H1 (cell line): ENCODE measurements around the gene ILK. TPM values are rescaled to one million over a fixed set of nuclear protein-coding genes. Genes with fewer than 3 reads are reported as not detected.

ENCODE experiments used
- CTCF ChIA-PET: fragments of 300-600 bp; sonication (Branson Sonifier 250); formaldehyde crosslinking; loops from one replicate; lab custom pipeline; 2021; ENCODE audit not compliant: partially characterized antibody; lab: Charles Lee
- POLR2A ChIA-PET: fragments of 300-600 bp; sonication (Branson Sonifier 250); formaldehyde crosslinking; loops from one replicate; lab custom pipeline; 2021; ENCODE audit warnings: inconsistent platforms; ENCODE audit not compliant: partially characterized antibody; lab: Charles Lee
- DNase-seq, 2 experiments: peaks; one replicate each; pipeline versions ENCODE4 v3.0.0 to v3.0.0-alpha.2; 2010 to 2022; ENCODE audit warnings: low spot score in 2 of 2, low read depth in 1 of 2, mixed read lengths in 1 of 2
- FAIRE-seq: peaks from 2 replicates; lab custom pipeline; 2011; peaks lifted over from hg19 to GRCh38; lab: Jason Lieb, UNC
- H2AFZ ChIP-seq: 2 replicates; pipeline ENCODE4 v1.8.1; 2012; ENCODE audit warnings: low read length, inconsistent platforms
- H2AK5ac ChIP-seq: 2 replicates; pipeline ENCODE4 v1.6.1; 2013; ENCODE audit warnings: low read depth, low read length
- H2BK120ac ChIP-seq: replicated peaks from 2 replicates; pipeline ENCODE3; 2013; ENCODE audit warnings: low read depth, low read length, inconsistent platforms
- H2BK12ac ChIP-seq: 2 replicates; pipeline ENCODE4 v1.6.1; 2013; ENCODE audit warnings: low read depth, low read length
- H2BK15ac ChIP-seq: 2 replicates; pipeline ENCODE4 v1.6.1; 2013; ENCODE audit warnings: low read length
- H2BK20ac ChIP-seq: 2 replicates; pipeline ENCODE4 v1.6.1; 2013; ENCODE audit warnings: low read length
- H2BK5ac ChIP-seq: 2 replicates; pipeline ENCODE4 v1.6.1; 2013; ENCODE audit warnings: low read depth, low read length
- H3K14ac ChIP-seq: 2 replicates; pipeline ENCODE4 v1.6.1; 2013; ENCODE audit warnings: inconsistent platforms; ENCODE audit not compliant: insufficient read length
- H3K18ac ChIP-seq: 2 replicates; pipeline ENCODE4 v1.6.1; 2013; ENCODE audit warnings: low read length; ENCODE audit errors: extremely low read depth
- H3K23ac ChIP-seq: 2 replicates; pipeline ENCODE4 v1.6.1; 2013; ENCODE audit warnings: inconsistent platforms; ENCODE audit not compliant: insufficient read length
- H3K23me2 ChIP-seq: 2 replicates; pipeline ENCODE4 v1.6.1; 2013; ENCODE audit warnings: low read depth, low read length
- H3K27ac ChIP-seq: 2 replicates; pipeline ENCODE4 v1.6.1; 2011; ENCODE audit warnings: low read depth, low read length, inconsistent platforms
- H3K27me3 ChIP-seq, 4 experiments: replicated peaks in 1 of 4; 1 replicate in 1 of 4; 2 replicates in 3 of 4; pipeline versions ENCODE4 v1.6.1 to v1.8.1; 2011 to 2013; ENCODE audit warnings: low read length in 3 of 4, mild to moderate bottlenecking in 3 of 4, inconsistent platforms in 2 of 4, mixed read lengths in 2 of 4, moderate library complexity in 1 of 4; ENCODE audit not compliant: control insufficient read depth in 3 of 4, insufficient read depth in 3 of 4; ENCODE audit errors: extremely low read depth in 1 of 4
- H3K36me3 ChIP-seq, 4 experiments: 2 replicates each; pipeline versions ENCODE4 v1.6.1 to v1.8.1; 2011 to 2013; ENCODE audit warnings: mild to moderate bottlenecking in 4 of 4, low read length in 3 of 4, moderate library complexity in 2 of 4, control low read depth in 1 of 4, inconsistent platforms in 1 of 4; ENCODE audit not compliant: insufficient read depth in 4 of 4, control insufficient read depth in 2 of 4
- H3K4ac ChIP-seq: replicated peaks from 2 replicates; pipeline ENCODE3; 2013; ENCODE audit warnings: low read length, low read depth, mixed read lengths, inconsistent platforms; ENCODE audit not compliant: insufficient read length
- H3K4me1 ChIP-seq, 4 experiments: replicated peaks in 1 of 4; 1 replicate in 1 of 4; 2 replicates in 3 of 4; pipeline versions ENCODE4 v1.6.1 to v1.8.1; 2011 to 2013; ENCODE audit warnings: low read length in 3 of 4, inconsistent platforms in 2 of 4, mixed read lengths in 1 of 4; ENCODE audit not compliant: insufficient read depth in 4 of 4, control insufficient read depth in 3 of 4
- H3K4me2 ChIP-seq, 2 experiments: 2 replicates each; pipeline versions ENCODE4 v1.6.1 to v1.8.1; 2011 to 2013; ENCODE audit warnings: low read depth in 2 of 2, low read length in 2 of 2, control low read depth in 1 of 2, inconsistent platforms in 1 of 2, mild to moderate bottlenecking in 1 of 2; ENCODE audit not compliant: insufficient read depth in 1 of 2
- H3K4me3 ChIP-seq, 4 experiments: fragments of 200-600, 300-600 bp in 1 of 4; sonication (generic), shearing (Covaris generic), sonication (Bioruptor Twin) in 1 of 4; 2 replicates each; pipeline versions ENCODE4 v1.5.1 to v1.8.1; 2011 to 2016; ENCODE audit warnings: low read length in 4 of 4, low read depth in 3 of 4, control low read depth in 2 of 4, inconsistent platforms in 2 of 4, mild to moderate bottlenecking in 2 of 4, mixed read lengths in 1 of 4, moderate library complexity in 1 of 4; ENCODE audit not compliant: insufficient read depth in 2 of 4; ENCODE audit errors: extremely low read depth in 1 of 4
- H3K56ac ChIP-seq: replicated peaks from 2 replicates; pipeline ENCODE3; 2013; ENCODE audit warnings: low read depth, mild to moderate bottlenecking, mixed read lengths, low read length, inconsistent platforms; ENCODE audit not compliant: insufficient read length
- H3K79me1 ChIP-seq: 2 replicates; pipeline ENCODE4 v1.6.1; 2013; ENCODE audit warnings: low read depth, low read length, control low read depth
- H3K79me2 ChIP-seq, 2 experiments: 2 replicates each; pipeline versions ENCODE4 v1.6.1 to v1.8.1; 2012 to 2013; ENCODE audit warnings: low read length in 2 of 2, mild to moderate bottlenecking in 2 of 2, inconsistent platforms in 1 of 2; ENCODE audit not compliant: insufficient read depth in 2 of 2, control insufficient read depth in 1 of 2
- H3K9ac ChIP-seq, 4 experiments: replicated peaks in 1 of 4; 1 replicate in 1 of 4; 2 replicates in 3 of 4; pipeline versions ENCODE4 v1.6.1 to v1.8.1; 2011 to 2013; ENCODE audit warnings: low read depth in 3 of 4, low read length in 3 of 4, control low read depth in 2 of 4, mild to moderate bottlenecking in 2 of 4, moderate library complexity in 2 of 4, inconsistent platforms in 1 of 4; ENCODE audit errors: extremely low read depth in 1 of 4
- H3K9me3 ChIP-seq, 2 experiments: 2 replicates each; pipeline versions ENCODE4 v1.6.1 to v1.8.1; 2012 to 2013; ENCODE audit warnings: mild to moderate bottlenecking in 2 of 2, moderate library complexity in 2 of 2, control low read depth in 1 of 2, inconsistent platforms in 1 of 2, low read depth in 1 of 2, low read length in 1 of 2, mixed read lengths in 1 of 2; ENCODE audit not compliant: insufficient read depth in 2 of 2
- H4K20me1 ChIP-seq, 2 experiments: replicated peaks in 1 of 2; 2 replicates each; pipeline versions ENCODE3 to v1.8.1; 2011 to 2013; ENCODE audit warnings: inconsistent platforms in 2 of 2, low read length in 2 of 2, mild to moderate bottlenecking in 1 of 2; ENCODE audit not compliant: insufficient read depth in 2 of 2, control insufficient read depth in 1 of 2
- H4K5ac ChIP-seq: 2 replicates; pipeline ENCODE4 v1.6.1; 2013; ENCODE audit warnings: low read length, low read depth, mixed read lengths, inconsistent platforms; ENCODE audit not compliant: insufficient read length
- H4K8ac ChIP-seq: 2 replicates; pipeline ENCODE4 v1.8.0; 2013; ENCODE audit warnings: mild to moderate bottlenecking, moderate library complexity, low read length, inconsistent platforms; ENCODE audit not compliant: insufficient read depth; ENCODE audit errors: extremely low read depth
- H4K91ac ChIP-seq: replicated peaks from 2 replicates; pipeline ENCODE3; 2013; ENCODE audit warnings: low read length, mixed read lengths, inconsistent platforms; ENCODE audit not compliant: insufficient read length
- KDM1A ChIP-seq: fragments of 200-600, 300-600 bp; sonication (generic); IDR thresholded peaks from 2 replicates; pipeline ENCODE4 v1.7.1; 2016; ENCODE audit warnings: mild to moderate bottlenecking, low read length, borderline replicate concordance
- KDM4A ChIP-seq: IDR thresholded peaks from one replicate; pipeline ENCODE4 v1.7.1; 2012; ENCODE audit warnings: low read depth, mild to moderate bottlenecking, moderate library complexity, low read length, inconsistent platforms; ENCODE audit not compliant: severe bottlenecking
- SIX5 ChIP-seq: IDR thresholded peaks from 2 replicates; pipeline ENCODE4 v1.6.1; 2011; ENCODE audit warnings: mild to moderate bottlenecking, low read depth, low read length
- SP2 ChIP-seq: IDR thresholded peaks from 2 replicates; pipeline ENCODE4 v1.6.1; 2012; ENCODE audit warnings: mild to moderate bottlenecking, low read length, inconsistent platforms
- WGBS, 2 experiments: shearing (Covaris generic) in 1 of 2; methylation state at CpG; one replicate each; pipeline versions ENCODE4 v1.1.6 to v1.1.7; 2013 to 2015; ENCODE audit warnings: low lambda C conversion rate in 2 of 2, mixed read lengths in 2 of 2, inconsistent platforms in 1 of 2, low coverage in 1 of 2, missing lambda C conversion rate in 1 of 2; ENCODE audit not compliant: insufficient replicate concordance in 2 of 2, insufficient coverage in 1 of 2, insufficient read length in 1 of 2; ENCODE audit errors: extremely low coverage in 1 of 2, missing lambda C conversion rate in 1 of 2; 5-methylcytosine and 5-hydroxymethylcytosine counted together
- polyA plus RNA-seq, 7 experiments: library from polyadenylated mRNA; depleted of rRNA in 3 of 7; stranded (reverse) in 5 of 7; unstranded in 2 of 7; fragments of >200 nt in 5 of 7; fragments of 200-250 nt in 2 of 7; gene quantifications; 1 replicate in 5 of 7; 2 replicates in 1 of 7; 4 replicates in 1 of 7; pipeline versions ENCODE4 v1.2.1 to v1.2.3, GENCODE V29; 2011 to 2013; ENCODE audit warnings: missing spikeins in 2 of 7, mixed read lengths in 2 of 7
- total RNA-seq: library from RNA; stranded (reverse); fragmentation: NEBNext Ultra II Directional; extraction: Animal tissue kit (Norgen Biotek cat#: 25700); gene quantifications from 2 replicates; pipeline ENCODE4 v1.2.1, GENCODE V29; 2021
- TF ChIP-seq, protein P1 (sequence below): IDR thresholded peaks from 2 replicates; pipeline ENCODE4 v1.6.1; 2011; ENCODE audit warnings: low read length, improper control_type of control experiment

Gene ILK
- total and polyA plus RNA-seq, 2 of the 8 experiments (the other 6 are each of a cell fraction or from before 2014, with no cell fraction given), result 91.4 to 132 TPM

DNA sequence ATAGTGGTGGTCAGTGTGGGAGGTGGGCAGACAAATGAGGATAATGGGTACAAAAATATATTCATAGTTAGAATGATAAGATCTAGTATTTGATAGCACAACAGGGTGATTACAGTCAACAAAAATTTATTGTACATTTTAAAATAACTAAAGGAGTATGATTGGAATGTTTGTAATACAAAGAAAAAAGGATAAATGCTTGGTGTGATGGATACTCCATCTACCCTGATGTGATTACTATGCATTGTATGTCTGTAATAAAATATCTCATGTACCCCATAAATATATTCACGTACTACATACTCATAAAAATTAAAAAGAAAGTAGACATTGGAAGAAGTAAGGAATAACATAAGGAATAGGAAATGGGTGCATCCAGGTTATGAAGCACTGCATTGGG is 15.6 kb upstream of the ILK start:
- no peak overlapping the region for H2BK15ac ChIP-seq
- no peak overlapping the region for H2BK5ac ChIP-seq
- peaks cover 0 to 4% of the 10 kb centered on the region in 2 experiments; a peak in 1 of 4 replicates for H3K9me3 ChIP-seq
- no peak for DNase-seq
- no peak overlapping the region for H4K5ac ChIP-seq
- no peaks in the 10 kb centered on the region for H3K27me3 ChIP-seq
- peaks cover 0 to 16% (median 10%) of the 10 kb centered on the region in 4 experiments; a peak in 5 of 7 replicates for H3K4me1 ChIP-seq
- WGBS, 2 experiments, result 100% methylated on average over 1 of the region's 1 CpG; no CpG with 5 or more reads in 1 of the 2 experiments
- H4K20me1 ChIP-seq, result no peaks in the 10 kb centered on the region
- no peaks in the 10 kb centered on the region; the same call in 1 of the 2 replicates for H3K79me1 ChIP-seq
- FAIRE-seq, result no peak
- H3K4me3 ChIP-seq, result no peak overlapping the region
- H3K23me2 ChIP-seq, result no peaks in the 10 kb centered on the region
- no peak overlapping the region for H4K91ac ChIP-seq
- no peak overlapping the region for H3K23ac ChIP-seq
- H3K36me3 ChIP-seq, result no peaks in the 10 kb centered on the region
- no peak overlapping the region for H3K4me2 ChIP-seq
- no peak overlapping the region for H2BK12ac ChIP-seq
- ChIA-PET POLR2A (interaction anchor here (1.1 to 1.4 kb wide), 2 partner anchors 9 to 31 kb away, joined by 4 read pairs; partner anchors contain the start of gene TPP1), CTCF (interaction anchor here (1.1 to 3.0 kb wide), 6 partner anchors 8 to 57 kb away, joined by 3 to 11 read pairs (median 6); no protein-coding TSS in a partner anchor)
- no peak overlapping the region for H3K18ac ChIP-seq
- H3K79me2 ChIP-seq, result no peaks in the 10 kb centered on the region
- no peak overlapping the region for H3K56ac ChIP-seq
- H3K14ac ChIP-seq, result no peak overlapping the region
- H2AK5ac ChIP-seq, result no peak overlapping the region
- no peak overlapping the region for H2AFZ ChIP-seq
- no peak overlapping the region for H3K27ac ChIP-seq
- no peak overlapping the region for H2BK20ac ChIP-seq
- H2BK120ac ChIP-seq, result no peak overlapping the region
- H4K8ac ChIP-seq, result no peak overlapping the region
- no peak overlapping the region for H3K9ac ChIP-seq
- H3K4ac ChIP-seq, result no peak overlapping the region
- TF ChIP-seq KDM1A, result no peak
- no peak for TF ChIP-seq KDM4A
- TF ChIP-seq SP2, result no peak
- TF ChIP-seq, protein P1, sequence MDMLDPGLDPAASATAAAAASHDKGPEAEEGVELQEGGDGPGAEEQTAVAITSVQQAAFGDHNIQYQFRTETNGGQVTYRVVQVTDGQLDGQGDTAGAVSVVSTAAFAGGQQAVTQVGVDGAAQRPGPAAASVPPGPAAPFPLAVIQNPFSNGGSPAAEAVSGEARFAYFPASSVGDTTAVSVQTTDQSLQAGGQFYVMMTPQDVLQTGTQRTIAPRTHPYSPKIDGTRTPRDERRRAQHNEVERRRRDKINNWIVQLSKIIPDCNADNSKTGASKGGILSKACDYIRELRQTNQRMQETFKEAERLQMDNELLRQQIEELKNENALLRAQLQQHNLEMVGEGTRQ, result no peak
- TF ChIP-seq SIX5, result no peak
